BLaER1 (cell line): ENCODE data around the gene ARSG.
"Not testable (repeated sequence)": the region's sequence is repeated elsewhere in the genome, so short reads cannot be mapped to it uniquely, and the experiment has no call there.

Source experiments
- H3K27ac ChIP-seq: shearing (Covaris generic); formaldehyde crosslinking; 2 replicates; pipeline ENCODE4 v1.8.1; 2022
- H3K27me3 ChIP-seq: shearing (Covaris generic); formaldehyde crosslinking; 2 replicates; pipeline ENCODE4 v1.8.1; 2022
- H3K36me3 ChIP-seq: shearing (Covaris generic); formaldehyde crosslinking; 2 replicates; pipeline ENCODE4 v1.8.1; 2022
- H3K4me1 ChIP-seq: shearing (Covaris generic); formaldehyde crosslinking; 2 replicates; pipeline ENCODE4 v1.8.1; 2022
- H3K4me2 ChIP-seq: shearing (Covaris generic); formaldehyde crosslinking; 2 replicates; pipeline ENCODE4 v1.8.1; 2022
- H3K4me3 ChIP-seq: shearing (Covaris generic); formaldehyde crosslinking; 2 replicates; pipeline ENCODE4 v1.8.1; 2022
- H3K9ac ChIP-seq: shearing (Covaris generic); formaldehyde crosslinking; 2 replicates; pipeline ENCODE4 v1.8.1; 2022
- H3K9me3 ChIP-seq: shearing (Covaris generic); formaldehyde crosslinking; 2 replicates; pipeline ENCODE4 v1.8.1; 2022
- H4K20me1 ChIP-seq: shearing (Covaris generic); formaldehyde crosslinking; 2 replicates; pipeline ENCODE4 v1.8.1; 2022
- Cebpa-rat ChIP-seq: shearing (Covaris generic); IDR thresholded peaks from 2 replicates; pipeline ENCODE4 v1.8.1; 2022

ARSG gene

DNA sequence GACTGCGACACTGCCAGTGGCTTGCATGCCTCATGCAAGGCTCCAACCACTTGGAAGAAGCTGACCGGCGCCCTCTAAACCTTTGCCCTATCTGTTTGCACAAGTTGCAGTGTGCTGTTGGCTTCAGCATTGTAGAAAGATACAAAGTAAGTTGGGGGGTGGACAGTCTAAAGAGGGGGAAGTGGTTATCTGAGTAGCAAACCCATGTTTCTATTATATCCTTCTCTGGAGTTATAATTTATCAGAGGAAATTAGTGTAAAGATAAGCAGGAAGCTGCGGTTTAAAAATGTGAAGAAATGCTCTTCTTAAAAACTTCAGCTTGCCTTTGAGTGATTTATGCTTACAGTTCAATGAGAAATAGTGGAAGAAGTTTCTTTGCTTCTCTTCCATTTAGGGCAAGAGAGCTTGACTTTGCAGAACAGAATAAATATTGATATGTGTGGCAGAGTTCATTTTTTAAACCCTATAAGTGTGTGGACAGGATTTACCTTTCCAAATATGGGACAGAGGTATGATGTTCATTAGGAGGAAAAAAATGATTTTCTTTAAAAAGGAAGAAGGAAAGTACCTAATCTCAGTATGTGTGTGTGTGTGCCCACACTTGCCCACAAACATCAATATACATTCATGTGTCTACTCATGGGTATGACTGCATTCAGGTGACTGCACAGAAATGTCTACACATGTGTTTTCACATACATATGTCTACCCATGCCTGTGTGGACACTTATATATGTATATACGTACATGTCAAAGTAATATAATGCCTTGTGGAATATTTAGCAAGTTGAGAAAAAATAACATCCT lies 35.4 kb upstream of the ARSG start:
- TF ChIP-seq Cebpa-rat = no peak
- Histone ChIP-seq H3K4me1 (peaks cover 97% of the 10 kb centered on the region), H3K36me3 (peaks cover 25% of the 10 kb centered on the region; the same call in 1 of the 2 replicates), H3K9ac (peak overlapping the region; percentile 70), H3K4me3 (peak overlapping the region; percentile 32), H3K27ac (peak overlapping the region; percentile 94), H4K20me1 (no peaks in the 10 kb centered on the region), H3K4me2 (peak overlapping the region; percentile 87), H3K27me3 (no peaks in the 10 kb centered on the region), H3K9me3 (no peaks in the 10 kb centered on the region; the same call in 1 of the 2 replicates)

DNA sequence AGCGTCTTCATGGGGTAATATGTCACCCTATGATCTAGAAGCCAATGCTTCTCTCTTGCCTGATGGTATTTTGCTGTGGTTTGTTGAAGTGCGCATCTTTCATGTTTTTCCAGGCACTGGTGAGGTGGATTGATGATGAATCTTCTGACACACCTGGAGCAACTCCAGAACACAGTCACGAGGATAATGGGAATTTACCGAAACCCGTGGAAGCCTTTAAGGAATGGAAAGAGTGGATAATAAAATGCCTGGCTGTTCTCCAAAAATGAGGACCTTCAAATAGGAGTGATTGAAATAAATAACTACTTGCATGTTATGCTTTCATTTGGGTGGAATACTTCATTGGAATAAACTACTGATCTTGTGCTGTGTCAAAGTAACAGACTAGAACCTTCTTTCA lies 34.6 kb upstream of the ARSG start:
- not testable (repeated sequence) for H3K27me3 ChIP-seq, H3K4me3 ChIP-seq, H4K20me1 ChIP-seq, H3K9me3 ChIP-seq
- peak overlapping the region; percentile 87 for H3K4me2 ChIP-seq
- H3K27ac ChIP-seq = peak overlapping the region; percentile 94
- H3K9ac ChIP-seq = 0 out of 2 replicates have a peak overlapping the region, but pooled peaks have one; percentile 35
- peaks cover 17% of the 10 kb centered on the region; the same call in 1 of the 2 replicates for H3K36me3 ChIP-seq
- peaks cover 97% of the 10 kb centered on the region for H3K4me1 ChIP-seq

DNA sequence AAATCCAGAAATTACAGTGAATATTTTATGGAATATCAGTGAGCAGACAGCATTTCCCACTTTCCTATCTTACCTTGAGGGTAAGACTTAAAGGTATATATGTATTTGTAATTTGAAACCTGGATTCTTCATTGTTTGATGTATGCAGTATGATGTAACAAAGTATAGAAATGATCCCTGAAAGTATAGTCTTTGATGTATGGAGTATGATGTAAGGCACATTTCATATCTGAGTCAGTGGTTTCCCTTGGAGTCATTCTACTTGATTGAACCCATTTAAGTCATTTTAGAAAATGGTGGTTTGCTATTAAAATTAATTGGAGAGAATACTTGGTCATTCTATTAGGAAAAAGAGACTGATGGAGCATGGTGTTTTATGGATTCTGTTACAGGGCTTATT lies 33.4 kb upstream of the ARSG start:
- no peak overlapping the region for H3K9ac ChIP-seq
- H4K20me1 ChIP-seq = no peaks in the 10 kb centered on the region
- no peak overlapping the region for H3K4me3 ChIP-seq
- H3K4me2 ChIP-seq = peak overlapping the region; percentile 87
- H3K27me3 ChIP-seq = no peaks in the 10 kb centered on the region
- peaks cover 7% of the 10 kb centered on the region; the same call in 1 of the 2 replicates for H3K36me3 ChIP-seq
- H3K4me1 ChIP-seq = peaks cover 97% of the 10 kb centered on the region
- TF ChIP-seq Cebpa-rat = no peak
- no peaks in the 10 kb centered on the region for H3K9me3 ChIP-seq
- H3K27ac ChIP-seq = peak overlapping the region; percentile 94

GRCh38 chr17:68258890-68259647 lies 32.2 kb upstream of the ARSG start:
- H3K9me3 ChIP-seq, H4K20me1 ChIP-seq, H3K36me3 ChIP-seq, H3K4me3 ChIP-seq, H3K27me3 ChIP-seq: not testable (repeated sequence)
- H3K9ac ChIP-seq = peak overlapping the region; percentile 70
- peaks cover 96% of the 10 kb centered on the region for H3K4me1 ChIP-seq
- H3K4me2 ChIP-seq = peak overlapping the region; percentile 87
- peak overlapping the region; percentile 94 for H3K27ac ChIP-seq

DNA sequence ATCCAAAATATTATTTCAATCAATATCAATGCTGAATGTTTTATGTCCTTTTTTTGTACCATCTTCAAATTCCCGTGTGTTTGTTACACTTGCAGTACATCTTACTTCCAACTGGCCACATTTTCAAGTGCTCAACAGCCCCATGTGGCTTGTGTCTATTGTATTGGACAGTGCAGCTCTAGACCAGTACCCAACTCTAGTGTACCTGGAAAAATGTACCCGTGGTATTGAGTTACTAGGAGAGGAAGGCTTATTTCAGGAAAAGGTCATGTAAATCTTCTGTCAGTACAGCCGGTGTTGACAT lies 31.7 kb upstream of the ARSG start:
- not testable (repeated sequence) for H3K4me3 ChIP-seq, H3K36me3 ChIP-seq, H4K20me1 ChIP-seq, H3K27me3 ChIP-seq, H3K9me3 ChIP-seq
- H3K27ac ChIP-seq = peak overlapping the region; percentile 77
- H3K9ac ChIP-seq = 0 out of 2 replicates have a peak overlapping the region, but pooled peaks have one; percentile 7
- H3K4me2 ChIP-seq = peak overlapping the region; percentile 69
- peaks cover 90% of the 10 kb centered on the region for H3K4me1 ChIP-seq

GRCh38 chr17:68260051-68260762 lies 31.1 kb upstream of the ARSG start:
- Histone ChIP-seq H3K9me3 (no peaks in the 10 kb centered on the region), H3K4me1 (peaks cover 88% of the 10 kb centered on the region), H3K27ac (peak overlapping the region; percentile 77), H4K20me1 (no peaks in the 10 kb centered on the region), H3K27me3 (no peaks in the 10 kb centered on the region), H3K4me3 (no peak overlapping the region), H3K9ac (no peak overlapping the region), H3K36me3 (peaks cover 7% of the 10 kb centered on the region; the same call in 1 of the 2 replicates), H3K4me2 (peak overlapping the region; percentile 69)
- no peak for TF ChIP-seq Cebpa-rat

GRCh38 chr17:68262467-68262866 lies 28.8 kb upstream of the ARSG start:
- peaks cover 72% of the 10 kb centered on the region for H3K4me1 ChIP-seq
- H3K27me3 ChIP-seq, H3K36me3 ChIP-seq, H4K20me1 ChIP-seq, H3K9me3 ChIP-seq, H3K4me3 ChIP-seq: not testable (repeated sequence)
- H3K9ac ChIP-seq = peak overlapping the region; percentile 53; the same call in 1 of the 2 replicates
- H3K4me2 ChIP-seq = peak overlapping the region; percentile 69
- H3K27ac ChIP-seq = peak overlapping the region; percentile 37; the same call in 1 of the 2 replicates

DNA sequence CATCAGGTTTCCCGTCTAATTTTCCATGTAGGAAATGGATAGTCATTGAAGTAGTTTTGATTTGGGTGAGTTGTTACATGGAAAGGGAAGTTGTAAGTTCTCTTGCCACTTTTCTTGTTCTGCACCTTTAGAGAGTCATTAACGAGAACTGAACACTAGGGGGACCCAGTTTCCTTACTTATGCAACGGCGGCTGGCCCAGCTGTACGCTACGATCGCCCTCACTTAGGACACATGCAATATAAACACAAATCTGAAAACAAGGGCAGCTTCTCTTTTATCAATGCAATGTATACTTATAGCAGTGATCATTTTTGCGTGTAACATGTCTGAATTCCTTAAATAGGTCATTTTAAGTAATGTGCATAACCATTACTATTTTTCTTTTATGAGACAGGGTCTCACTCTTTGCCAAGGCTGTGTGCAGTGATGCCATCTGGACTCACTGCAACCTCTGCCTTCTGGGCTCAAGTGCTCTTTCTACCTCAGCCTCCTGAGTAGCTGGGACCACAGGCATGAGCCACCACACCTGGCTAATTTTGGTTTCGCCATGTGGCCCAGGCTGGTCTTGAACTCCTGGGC lies 28.1 kb upstream of the ARSG start:
- not testable (repeated sequence) for H3K9ac ChIP-seq, H3K9me3 ChIP-seq, H4K20me1 ChIP-seq, H3K36me3 ChIP-seq, H3K4me3 ChIP-seq, H3K27me3 ChIP-seq
- H3K27ac ChIP-seq = peak overlapping the region; percentile 37; the same call in 1 of the 2 replicates
- peak overlapping the region; percentile 69 for H3K4me2 ChIP-seq
- H3K4me1 ChIP-seq = peaks cover 65% of the 10 kb centered on the region

DNA sequence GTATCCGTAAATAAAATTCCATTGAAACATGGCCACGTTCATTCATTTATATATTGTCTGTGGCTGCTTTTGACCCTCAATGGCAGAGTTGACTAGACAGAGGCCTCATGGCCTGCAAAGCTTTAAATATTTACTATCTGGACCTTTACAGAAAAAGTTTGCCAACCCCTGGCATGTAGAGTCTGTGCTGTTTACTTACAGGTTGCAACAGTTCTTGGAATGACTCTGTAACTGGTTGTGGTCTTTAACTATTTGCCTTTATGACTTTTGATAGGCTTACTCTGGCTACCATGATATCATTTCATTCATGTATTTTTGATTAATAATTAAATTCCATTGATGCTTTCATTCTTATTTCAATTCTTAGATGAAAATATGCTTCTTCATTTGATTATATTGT lies 25.5 kb upstream of the ARSG start:
- not testable (repeated sequence) for H3K27ac ChIP-seq
- H3K4me1 ChIP-seq = peaks cover 49% of the 10 kb centered on the region

More for the DNA sequence above, 25.5 kb upstream of the ARSG start:
- not testable (repeated sequence) for H3K9me3 ChIP-seq, H3K36me3 ChIP-seq, H3K9ac ChIP-seq, H3K4me3 ChIP-seq, H3K27me3 ChIP-seq, H4K20me1 ChIP-seq
- peak overlapping the region; percentile 46 for H3K4me2 ChIP-seq
